Fibroblast of peridontal ligament (primary cell): ENCODE measurements around the gene CIP2A.

ENCODE experiments used
- DNase-seq: peaks from one replicate; pipeline ENCODE4 v3.0.0-alpha.2; 2010; ENCODE audit errors: extremely low read depth

The CIP2A gene

GRCh38 chr3:108564564-108564963, 24.7 kb downstream of the CIP2A start:
- DNase-seq = peak; percentile 41

GRCh38 chr3:108562565-108562964, 26.7 kb downstream of the CIP2A start:
- DNase-seq = no peak

GRCh38 chr3:108555966-108556581, 33.2 kb downstream of the CIP2A start:
- DNase-seq = no peak

- peak; percentile 46 for DNase-seq
Measured at GRCh38 chr3:108554913-108555571, 34.2 kb downstream of the CIP2A start.

GRCh38 chr3:108554229-108554628, 35.0 kb downstream of the CIP2A start:
- DNase-seq = peak; percentile 47

GRCh38 chr3:108552267-108553159, 36.7 kb downstream of the CIP2A start:
- DNase-seq = peak; percentile 82

GRCh38 chr3:108548886-108549285, 40.4 kb downstream of the CIP2A start:
- no peak for DNase-seq

GRCh38 chr3:108548304-108548703, 40.9 kb downstream of the CIP2A start:
- DNase-seq = peak; percentile 32

GRCh38 chr3:108546692-108547091, 42.5 kb downstream of the CIP2A start:
- no peak for DNase-seq

- DNase-seq = no peak
Measured at GRCh38 chr3:108546247-108546646, 43.0 kb downstream of the CIP2A start.

- DNase-seq = no peak
Measured at GRCh38 chr3:108538083-108538482, 51.2 kb downstream of the CIP2A start.

- no peak for DNase-seq
Measured at GRCh38 chr3:108528459-108529252, 60.6 kb downstream of the CIP2A start.

- no peak for DNase-seq
Measured at GRCh38 chr3:108527817-108528216, 61.4 kb downstream of the CIP2A start.

GRCh38 chr3:108527109-108527508, 62.1 kb downstream of the CIP2A start:
- DNase-seq = no peak

GRCh38 chr3:108525971-108526370, 63.3 kb downstream of the CIP2A start:
- no peak for DNase-seq

- no peak for DNase-seq
Measured at GRCh38 chr3:108525256-108525655, 64.0 kb downstream of the CIP2A start.

- DNase-seq = peak; percentile 43
Measured at GRCh38 chr3:108524537-108524936, 64.7 kb downstream of the CIP2A start.

GRCh38 chr3:108518895-108519294, 70.3 kb downstream of the CIP2A start:
- peak; percentile 5 for DNase-seq

GRCh38 chr3:108516881-108517280, 72.4 kb downstream of the CIP2A start:
- DNase-seq = no peak

- peak; percentile 9 for DNase-seq
Measured at GRCh38 chr3:108513961-108514360, 75.3 kb downstream of the CIP2A start.

GRCh38 chr3:108512671-108513070, 76.6 kb downstream of the CIP2A start:
- DNase-seq = no peak

GRCh38 chr3:108511490-108511889, 77.7 kb downstream of the CIP2A start:
- no peak for DNase-seq
